HG03045 (cell line): ENCODE measurements around the gene ZNF431.
"Not testable (repeated sequence)": the region's sequence is repeated elsewhere in the genome, so short reads cannot be mapped to it uniquely, and the experiment has no call there.

Experiments used
- ATAC-seq: cut with Tn5 transposase; IDR thresholded peaks from one replicate; pipeline ENCODE4 v1.9.1; 2021; ENCODE audit warnings: mild to moderate bottlenecking, moderate library complexity; ENCODE audit not compliant: unreplicated experiment

ZNF431 gene

DNA sequence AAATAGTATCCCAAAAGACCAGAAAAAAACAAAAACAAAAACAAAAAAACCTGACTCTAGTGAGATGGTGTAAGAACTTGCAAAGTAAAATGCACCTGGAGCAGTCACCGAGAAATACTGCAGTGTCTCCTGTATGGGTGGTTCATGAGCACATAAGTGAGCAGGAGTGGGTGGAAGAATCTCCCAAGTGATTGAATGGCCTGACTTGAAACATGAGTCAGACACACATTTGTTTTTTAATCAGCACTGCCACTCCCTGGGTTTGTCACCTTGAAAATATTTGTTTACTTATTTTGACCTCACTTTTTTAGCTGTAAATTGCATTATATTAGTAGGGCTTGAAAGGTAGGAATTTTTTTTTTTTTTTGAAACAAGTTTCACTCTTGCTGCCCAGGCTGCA, 2.0 kb downstream of the ZNF431 start:
- ATAC-seq, result no peak

DNA sequence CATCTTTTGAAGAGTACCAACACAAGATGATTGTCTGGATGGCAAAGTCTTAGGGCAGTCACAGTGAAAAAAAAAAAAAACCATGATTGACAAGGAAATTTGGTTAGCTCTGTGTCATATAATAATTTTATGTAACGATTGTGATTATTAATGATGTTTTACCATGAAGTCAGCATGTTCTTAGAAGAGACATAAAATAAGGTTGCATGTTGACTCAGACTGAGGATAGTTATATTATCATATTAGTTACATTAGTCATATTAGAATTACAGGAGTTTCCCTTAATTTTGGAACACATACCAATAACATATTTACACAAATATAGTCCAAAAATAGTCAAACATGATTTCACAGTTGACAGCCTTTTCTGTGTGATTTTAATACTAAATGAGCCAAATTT, 5.7 kb downstream of the ZNF431 start:
- no peak for ATAC-seq

DNA sequence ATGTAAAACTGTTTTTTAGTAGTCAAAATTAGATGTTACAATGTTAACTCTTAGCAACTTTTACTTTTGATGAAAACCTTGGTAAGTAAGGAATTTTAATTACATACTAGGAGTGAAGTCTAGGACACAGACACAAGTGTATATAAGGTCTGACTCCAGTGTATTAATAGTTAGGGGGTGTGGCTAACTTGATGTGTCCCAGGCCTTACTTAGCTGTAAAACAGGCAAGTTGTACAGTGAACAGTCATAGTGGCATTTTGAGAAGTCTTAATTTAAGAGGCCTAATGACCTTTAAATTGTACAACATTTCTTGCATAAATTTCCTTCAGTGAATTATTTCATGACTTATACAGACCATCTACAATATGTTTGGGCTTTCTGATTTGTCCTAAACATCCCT, 6.8 kb downstream of the ZNF431 start:
- ATAC-seq, result no peak

DNA sequence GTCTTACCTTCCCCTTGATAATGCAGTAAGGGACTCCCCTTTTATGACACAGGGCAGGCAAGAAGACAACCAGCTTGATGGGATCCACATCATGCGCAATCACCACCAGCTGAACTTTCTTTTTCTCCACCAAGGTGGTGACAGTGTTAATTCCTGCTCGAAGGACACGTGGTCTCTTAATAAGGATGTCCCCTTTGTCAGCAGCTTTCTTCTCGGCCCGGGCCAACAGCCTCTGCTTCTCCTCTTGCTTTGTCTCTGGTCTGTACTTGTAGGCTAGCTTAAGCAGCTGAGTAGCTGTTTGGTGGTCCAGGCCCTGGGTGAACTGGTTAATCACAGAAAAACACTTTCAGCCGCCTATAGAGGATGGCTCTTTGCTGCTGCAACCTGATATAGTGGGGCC, 8.0 kb downstream of the ZNF431 start:
- no peak for ATAC-seq

DNA sequence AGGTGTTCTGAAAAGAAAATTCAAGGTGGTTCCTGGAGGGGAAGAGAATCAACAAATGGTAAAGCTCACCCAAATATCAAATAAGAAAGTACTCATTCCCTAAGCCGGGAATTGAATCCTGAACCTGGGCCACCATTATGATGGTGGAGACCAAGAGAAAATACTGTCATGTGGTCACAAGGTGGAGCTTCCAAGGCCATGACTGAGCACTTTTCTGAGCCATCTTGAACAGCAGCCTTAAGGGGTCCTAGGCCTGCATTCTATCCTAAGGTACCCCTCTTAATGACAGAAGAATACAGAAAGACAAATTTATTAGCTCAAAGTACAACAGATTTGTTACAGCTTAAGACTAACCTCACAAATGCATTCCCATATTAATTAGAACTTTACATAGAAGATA, 9.6 kb downstream of the ZNF431 start:
- ATAC-seq, result no peak

DNA sequence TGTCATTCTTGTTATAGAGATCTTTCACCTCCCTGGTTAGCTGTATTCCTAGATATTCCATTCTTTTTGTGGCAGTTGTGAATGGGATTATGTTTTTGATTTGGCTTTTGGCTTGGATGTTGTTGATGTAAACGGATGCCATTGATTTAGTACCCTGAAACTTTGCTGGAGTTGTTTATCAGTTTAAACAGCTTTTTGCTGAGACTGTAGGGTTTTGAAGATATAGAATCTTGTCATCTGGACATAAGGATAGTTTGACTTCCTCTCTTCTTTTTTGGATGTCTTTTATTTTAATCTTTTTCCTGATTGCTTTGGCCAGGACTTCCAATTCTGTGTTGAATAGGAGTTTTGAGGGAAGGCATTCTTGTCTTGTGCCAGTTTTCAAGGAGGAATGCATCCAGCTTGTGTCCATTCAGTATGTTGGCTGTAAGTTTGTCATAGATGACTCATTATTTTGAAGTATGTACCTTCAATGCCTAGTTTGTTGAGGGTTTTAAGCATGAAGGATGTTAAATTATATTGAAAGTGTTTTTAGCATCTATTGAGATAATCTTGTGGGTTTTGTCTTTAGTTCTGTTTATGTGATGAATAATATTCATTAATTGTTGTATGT, 16.8 kb downstream of the ZNF431 start:
- ATAC-seq, result no peak

DNA sequence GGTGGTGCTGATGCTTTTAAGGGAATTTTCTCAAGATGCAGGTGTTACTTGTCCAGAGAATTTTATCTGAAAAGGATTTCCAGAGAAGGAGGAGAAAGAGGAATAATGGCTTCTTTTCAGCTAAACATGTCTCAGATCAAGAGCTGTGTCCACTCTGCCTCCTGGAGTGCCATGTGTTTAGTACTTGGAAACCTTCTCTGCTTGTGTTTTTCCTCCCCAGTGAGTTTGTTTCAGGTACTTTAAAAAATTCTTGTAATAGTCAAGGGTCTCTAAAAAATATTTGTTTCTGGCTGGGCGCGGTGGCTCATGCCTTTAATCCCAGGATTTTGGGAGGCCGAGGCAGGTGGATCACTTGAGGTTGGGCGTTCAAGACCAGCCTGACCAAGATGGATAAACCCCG, 22.7 kb downstream of the ZNF431 start:
- ATAC-seq, result no peak

DNA sequence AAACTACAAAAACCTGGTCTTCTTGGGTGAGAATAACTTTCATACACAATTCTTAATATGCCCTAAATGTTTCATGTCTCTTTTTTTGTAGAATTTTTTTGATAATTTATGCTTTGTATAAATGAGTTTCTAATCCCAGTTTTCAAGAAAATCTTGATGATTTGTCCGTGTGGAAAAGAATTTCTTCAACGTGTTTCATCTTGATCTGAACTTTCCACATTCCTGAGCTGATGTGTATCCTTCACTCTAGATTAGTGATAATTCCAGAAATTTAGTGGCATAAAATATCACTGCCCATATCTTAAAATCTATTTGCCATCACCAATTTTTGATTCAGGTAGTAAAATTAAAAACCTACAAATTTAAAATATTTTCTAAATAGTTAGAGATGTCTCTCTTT, 24.6 kb downstream of the ZNF431 start:
- no peak for ATAC-seq

DNA sequence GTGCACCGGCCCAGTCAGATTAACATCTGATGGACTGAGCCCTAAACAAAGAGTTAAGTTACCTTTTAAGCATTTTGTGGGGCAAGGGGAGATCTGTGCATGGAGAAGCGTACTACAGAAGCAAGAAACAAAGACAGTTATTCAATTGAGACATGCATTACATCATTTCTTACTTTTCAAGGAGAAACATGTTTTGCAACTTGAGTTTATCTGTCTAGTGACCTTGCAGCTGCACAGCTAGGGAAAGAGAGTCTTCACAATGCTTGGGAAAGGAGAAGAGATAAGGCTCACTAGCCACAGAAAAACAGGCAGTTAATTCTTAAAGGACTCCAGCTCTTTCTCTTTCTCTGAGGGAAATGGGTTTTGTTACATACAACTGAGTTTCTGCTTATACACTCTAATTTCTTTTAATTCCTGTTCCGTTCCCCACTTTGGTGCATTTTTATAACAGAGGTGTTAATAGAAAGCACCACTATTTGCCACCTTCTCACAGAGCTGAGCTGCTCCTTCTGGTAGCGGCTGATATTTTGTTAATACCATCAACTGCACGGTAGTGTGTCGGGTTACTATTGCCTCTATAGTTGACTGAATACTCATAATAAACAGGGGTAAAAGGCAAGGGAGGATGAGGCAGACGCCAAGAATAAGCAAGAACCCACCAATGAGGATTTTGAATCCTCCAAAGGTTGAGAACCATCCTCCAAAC, 55.9 kb downstream of the ZNF431 start:
- no peak for ATAC-seq

DNA sequence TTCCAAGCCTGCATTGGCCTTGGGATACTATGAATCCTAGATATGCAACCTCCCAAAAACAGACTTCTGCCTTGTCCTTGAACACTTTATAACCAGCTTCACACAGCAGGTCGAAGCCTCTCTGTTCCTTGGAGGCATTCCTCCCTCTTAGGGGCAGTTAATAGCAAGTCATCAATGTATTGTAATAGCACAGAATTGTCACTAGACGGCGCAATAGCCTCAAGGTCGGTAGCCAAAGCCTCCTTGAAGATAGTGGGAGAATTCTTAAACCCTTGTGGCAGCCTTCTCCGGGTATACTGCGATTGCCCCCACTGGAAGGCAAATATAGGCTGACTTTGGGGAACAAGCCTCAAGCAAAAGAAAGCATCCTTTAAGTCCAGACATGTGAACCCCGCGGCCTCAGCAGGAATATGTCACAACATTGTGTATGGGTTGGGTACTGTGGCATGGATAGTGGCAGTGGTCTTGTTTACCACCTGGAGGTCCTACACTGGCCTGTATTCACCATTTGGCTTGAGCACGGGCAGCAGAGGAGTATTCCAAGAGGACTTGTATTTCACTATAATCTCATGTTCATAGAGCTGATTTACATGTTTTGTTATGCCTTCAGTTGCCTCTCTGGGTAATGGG, 61.1 kb downstream of the ZNF431 start:
- ATAC-seq, result no peak

DNA sequence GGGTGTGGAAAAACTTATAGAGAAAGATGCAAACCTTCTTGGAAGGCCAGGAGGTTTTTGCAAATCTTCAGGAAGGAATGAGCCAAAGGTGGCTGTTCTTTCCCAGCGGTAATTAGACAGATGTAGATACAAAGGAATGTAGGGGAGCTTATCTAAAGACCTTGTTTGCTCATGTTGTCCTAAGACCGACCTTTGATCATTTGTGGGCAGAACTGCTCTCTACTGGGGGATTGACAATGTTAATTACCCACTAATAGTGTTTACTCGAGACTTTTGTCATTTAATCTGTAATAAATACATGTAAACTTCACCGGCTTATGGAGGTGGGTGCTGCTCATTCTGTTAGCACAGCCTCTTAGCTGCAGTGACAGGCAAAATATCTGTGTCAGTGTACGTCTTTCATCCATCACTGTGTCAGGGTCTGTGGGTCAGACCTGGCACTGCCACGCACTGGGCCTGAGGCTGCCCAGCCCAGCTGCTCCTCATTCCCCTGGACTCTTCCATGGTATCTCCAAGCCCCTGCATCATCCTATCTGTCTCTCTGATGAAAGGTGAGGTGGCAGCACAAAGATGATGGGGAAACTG, 68.3 kb downstream of the ZNF431 start:
- ATAC-seq, result no peak

DNA sequence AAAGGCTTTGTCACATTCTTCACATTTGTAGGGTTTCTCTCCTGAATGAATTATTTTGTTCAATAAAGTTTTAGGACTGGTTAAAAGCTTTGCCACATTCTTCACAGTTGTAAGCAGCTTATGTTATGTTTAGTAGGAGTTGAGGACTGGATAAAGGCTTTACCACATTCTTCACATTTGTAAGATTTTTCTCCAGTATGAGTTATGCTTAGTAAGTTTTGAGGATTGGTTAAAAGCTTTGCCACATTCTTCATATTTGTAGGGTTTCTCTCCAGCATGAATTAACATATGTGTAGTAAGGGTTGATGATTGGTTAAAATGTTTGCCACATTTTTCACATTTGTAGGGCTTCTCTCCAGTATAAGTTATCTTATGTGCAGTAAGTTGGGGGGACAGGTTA, 79.9 kb downstream of the ZNF431 start:
- no peak for ATAC-seq

DNA sequence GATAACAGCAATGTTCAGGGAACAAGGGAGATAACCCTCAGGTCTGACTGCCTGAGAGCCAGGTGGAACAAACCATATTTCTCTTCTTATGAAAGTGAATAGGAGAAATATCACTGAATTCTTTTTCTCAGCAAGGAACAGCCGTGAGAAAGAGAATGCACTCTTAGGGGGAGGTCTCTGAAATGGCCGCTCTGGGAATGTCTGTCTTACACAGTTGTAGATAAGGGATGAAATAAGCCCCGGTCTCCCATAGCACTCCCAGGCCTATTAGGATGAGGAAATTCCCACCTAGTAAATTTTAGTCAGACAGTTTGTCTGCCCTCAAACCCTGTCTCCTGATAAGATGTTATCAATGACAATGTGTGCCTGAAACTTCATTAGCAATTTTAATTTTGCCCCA, 88.1 kb downstream of the ZNF431 start:
- ATAC-seq, result not testable (repeated sequence)

DNA sequence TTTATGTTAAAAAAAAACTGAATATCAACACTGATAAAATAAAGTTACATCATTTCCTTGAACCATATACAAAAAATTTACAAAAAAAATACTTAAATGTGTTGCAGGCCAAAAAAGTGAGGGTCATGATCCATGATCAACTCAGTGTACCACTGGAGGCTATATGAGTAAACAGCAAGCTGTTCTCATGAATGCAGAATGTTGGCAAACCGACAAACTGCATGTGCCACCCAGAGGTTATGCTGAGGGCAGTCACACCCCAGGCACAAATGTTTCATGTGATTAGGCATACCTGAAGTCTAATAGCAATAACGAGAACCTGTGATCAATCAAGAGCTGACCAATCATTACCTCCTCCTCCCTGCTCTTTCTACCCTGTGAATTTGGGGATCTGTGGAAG, 91.9 kb downstream of the ZNF431 start:
- ATAC-seq, result no peak

DNA sequence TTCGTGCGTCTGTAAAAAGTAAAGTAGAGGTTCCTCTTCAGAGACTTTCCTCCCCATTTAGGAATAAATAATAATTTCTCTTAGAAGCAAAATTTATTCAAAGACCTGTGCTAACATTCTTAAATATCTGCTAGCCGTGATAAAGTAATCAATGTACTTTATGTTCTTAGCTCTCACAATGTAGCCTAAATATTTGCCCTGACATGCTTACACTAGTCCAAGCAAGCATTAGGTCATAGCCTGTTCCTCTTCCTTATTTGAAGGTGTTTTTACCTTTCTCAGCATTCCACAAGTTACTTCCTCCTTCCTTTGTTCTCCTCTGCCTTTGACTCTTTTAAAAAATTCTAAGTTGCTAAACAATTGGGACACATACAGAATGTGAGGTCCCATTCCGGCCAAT, 94.9 kb downstream of the ZNF431 start:
- not testable (repeated sequence) for ATAC-seq

DNA sequence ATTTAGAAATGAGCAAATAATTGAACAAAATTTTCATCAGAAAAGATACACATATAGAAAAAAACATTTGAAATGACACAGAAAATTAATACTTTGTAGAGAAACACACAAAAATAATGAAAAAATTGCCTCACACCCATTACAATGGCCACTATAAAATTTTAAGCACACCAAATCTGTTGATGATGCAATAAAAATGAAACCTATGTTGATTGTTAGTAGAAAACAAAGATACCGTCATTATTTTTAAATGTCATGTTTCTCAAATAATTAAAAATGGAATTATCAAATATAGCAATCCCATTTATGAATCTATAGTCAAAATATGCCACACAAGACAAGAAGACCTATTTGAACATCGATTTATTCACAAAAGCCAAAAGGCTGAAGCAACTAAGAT, 96.8 kb downstream of the ZNF431 start:
- no peak for ATAC-seq
